Calu3 (cell line): ENCODE measurements around the gene FGGY. TPM values are rescaled to one million over a fixed set of nuclear protein-coding genes. Genes with fewer than 3 reads are reported as not detected.

Source experiments
- BruUV-seq: library from RNA; stranded (reverse); fragments of 400-500 nt; replicated peaks from 2 replicates; lab custom pipeline; 2021; lab: Mats Ljungman, UMichigan
- CTCF ChIA-PET: fragments of 300-600 bp; sonication (Branson Sonifier 250); formaldehyde crosslinking; loops from one replicate; lab custom pipeline; 2022; ENCODE audit warnings: antibody characterized with exemption; lab: Charles Lee
- DNase-seq: peaks from one replicate; pipeline ENCODE4 v3.0.0; 2022
- H3K27ac Mint-ChIP-seq: one replicate; pipeline ENCODE4 v1.8.0; 2022; ENCODE audit warnings: mixed read lengths; ENCODE audit not compliant: unreplicated experiment
- H3K27me3 Mint-ChIP-seq: one replicate; pipeline ENCODE4 v1.8.0; 2022; ENCODE audit warnings: mixed read lengths; ENCODE audit not compliant: unreplicated experiment
- H3K36me3 Mint-ChIP-seq: one replicate; pipeline ENCODE4 v1.8.0; 2022; ENCODE audit warnings: mild to moderate bottlenecking, moderate library complexity, mixed read lengths; ENCODE audit not compliant: insufficient read depth, unreplicated experiment
- H3K4me1 Mint-ChIP-seq: one replicate; pipeline ENCODE4 v1.8.0; 2022; ENCODE audit warnings: mild to moderate bottlenecking, low read depth, mixed read lengths; ENCODE audit not compliant: unreplicated experiment
- H3K4me3 Mint-ChIP-seq: one replicate; pipeline ENCODE4 v1.8.0; 2022; ENCODE audit warnings: mild to moderate bottlenecking, low read depth, moderate library complexity, mixed read lengths; ENCODE audit not compliant: unreplicated experiment
- H3K9me3 Mint-ChIP-seq: one replicate; pipeline ENCODE4 v1.8.0; 2022; ENCODE audit warnings: low read depth, mixed read lengths; ENCODE audit not compliant: unreplicated experiment
- intact Hi-C: fragments of 100-400 bp; cut with micrococcal nuclease; formaldehyde crosslinking; loops from one replicate; pipeline ENCODE4 v1.10.0; 2022; ENCODE audit not compliant: unreplicated experiment
- total RNA-seq: library from RNA; stranded (reverse); gene quantifications from 2 replicates; pipeline ENCODE4 v1.2.3, GENCODE V29; 2022
- TF ChIP-seq, protein P1 (sequence below): fragments of 200-600 bp; IDR thresholded peaks from one replicate; pipeline ENCODE4 v1.8.0; 2022; ENCODE audit warnings: antibody characterized with exemption; ENCODE audit not compliant: unreplicated experiment

The FGGY gene
- total RNA-seq, 1 experiment from 2014 or later = 11.1 TPM

DNA sequence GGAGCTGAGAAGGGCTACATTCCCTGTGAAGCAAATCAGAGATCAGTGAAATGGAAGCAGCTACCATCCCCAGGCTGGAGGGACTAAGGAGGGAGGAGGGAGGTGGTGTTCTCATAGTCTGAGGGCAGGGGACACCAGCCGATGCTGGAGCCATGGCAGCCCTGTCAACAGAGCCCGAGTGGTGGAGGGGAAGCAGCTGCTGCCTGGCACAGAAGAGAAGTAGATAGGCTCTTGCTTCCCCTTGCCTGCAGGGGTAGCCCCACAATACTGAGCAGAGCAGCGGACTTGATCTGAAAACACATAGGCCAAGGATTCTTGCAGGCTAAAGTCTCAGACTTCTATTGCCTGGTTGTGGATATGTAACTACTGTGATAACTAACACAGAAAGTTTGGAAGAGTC, 255.1 kb downstream of the FGGY start:
- no TSS peak for BruUV-seq
- no peak for DNase-seq
- Mint-ChIP-seq H3K27ac (no peak overlapping the region), H3K9me3 (no peaks in the 10 kb centered on the region), H3K4me1 (peaks cover 44% of the 10 kb centered on the region), H3K36me3 (peaks cover 5% of the 10 kb centered on the region), H3K4me3 (no peak overlapping the region), H3K27me3 (no peaks in the 10 kb centered on the region)
- CTCF ChIA-PET = interaction anchor here (0.6 to 1.0 kb wide), 2 partner anchors 46 to 126 kb away, joined by 3 to 5 read pairs; no protein-coding TSS in a partner anchor
- intact Hi-C loops = loop anchor here (10.0 kb wide), 1 partner anchor 767 kb away; the partner anchor contains the start of gene JUN
- TF ChIP-seq, protein P1, sequence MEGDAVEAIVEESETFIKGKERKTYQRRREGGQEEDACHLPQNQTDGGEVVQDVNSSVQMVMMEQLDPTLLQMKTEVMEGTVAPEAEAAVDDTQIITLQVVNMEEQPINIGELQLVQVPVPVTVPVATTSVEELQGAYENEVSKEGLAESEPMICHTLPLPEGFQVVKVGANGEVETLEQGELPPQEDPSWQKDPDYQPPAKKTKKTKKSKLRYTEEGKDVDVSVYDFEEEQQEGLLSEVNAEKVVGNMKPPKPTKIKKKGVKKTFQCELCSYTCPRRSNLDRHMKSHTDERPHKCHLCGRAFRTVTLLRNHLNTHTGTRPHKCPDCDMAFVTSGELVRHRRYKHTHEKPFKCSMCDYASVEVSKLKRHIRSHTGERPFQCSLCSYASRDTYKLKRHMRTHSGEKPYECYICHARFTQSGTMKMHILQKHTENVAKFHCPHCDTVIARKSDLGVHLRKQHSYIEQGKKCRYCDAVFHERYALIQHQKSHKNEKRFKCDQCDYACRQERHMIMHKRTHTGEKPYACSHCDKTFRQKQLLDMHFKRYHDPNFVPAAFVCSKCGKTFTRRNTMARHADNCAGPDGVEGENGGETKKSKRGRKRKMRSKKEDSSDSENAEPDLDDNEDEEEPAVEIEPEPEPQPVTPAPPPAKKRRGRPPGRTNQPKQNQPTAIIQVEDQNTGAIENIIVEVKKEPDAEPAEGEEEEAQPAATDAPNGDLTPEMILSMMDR = no peak

GRCh38 chr1:59553371-59553770, 256.5 kb downstream of the FGGY start:
- Mint-ChIP-seq H3K4me1 (peaks cover 58% of the 10 kb centered on the region), H3K36me3 (peaks cover 11% of the 10 kb centered on the region), H3K9me3 (peaks cover 6% of the 10 kb centered on the region), H3K27ac (no peak overlapping the region), H3K27me3 (no peaks in the 10 kb centered on the region), H3K4me3 (no peak overlapping the region)
- CTCF ChIA-PET = no interaction called here
- DNase-seq = no peak
- BruUV-seq = no TSS peak
- TF ChIP-seq, protein P1 = no peak
- intact Hi-C loops = loop anchor here (10.0 kb wide), 1 partner anchor 769 kb away; the partner anchor contains the start of gene JUN

- Mint-ChIP-seq H3K27me3 (no peaks in the 10 kb centered on the region), H3K4me3 (no peak overlapping the region), H3K9me3 (peaks cover 6% of the 10 kb centered on the region), H3K36me3 (peaks cover 11% of the 10 kb centered on the region), H3K27ac (no peak overlapping the region), H3K4me1 (peaks cover 61% of the 10 kb centered on the region)
- DNase-seq = no peak
- intact Hi-C loops = loop anchor here (10.0 kb wide), 1 partner anchor 769 kb away; the partner anchor contains the start of gene JUN
- CTCF ChIA-PET = no interaction called here
- TF ChIP-seq, protein P1 = no peak
- BruUV-seq = no TSS peak
Measured at GRCh38 chr1:59554011-59554663, 257.2 kb downstream of the FGGY start.

DNA sequence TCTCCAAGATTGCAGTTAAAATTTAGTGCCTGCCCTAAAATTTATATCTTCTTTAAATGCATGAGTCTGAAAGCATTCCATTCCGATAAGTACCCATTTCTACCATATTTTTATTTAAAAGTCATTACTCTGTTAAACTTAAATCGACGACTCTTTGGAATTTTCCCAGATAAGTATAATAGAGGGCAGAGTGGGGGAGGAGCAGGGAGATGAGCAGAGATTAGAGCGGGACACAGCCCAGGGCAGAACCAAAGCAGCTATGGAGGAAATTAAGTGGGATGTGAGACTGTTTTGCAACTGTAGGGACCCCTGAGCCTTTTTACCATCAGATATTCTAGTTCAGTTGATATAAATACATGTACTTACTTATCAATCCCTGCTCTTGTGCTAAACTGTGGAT, 257.9 kb downstream of the FGGY start:
- peaks cover 6% of the 10 kb centered on the region for H3K9me3 Mint-ChIP-seq
- no TSS peak for BruUV-seq

More for the DNA sequence above, 257.9 kb downstream of the FGGY start:
- intact Hi-C loops = loop anchor here (5.0 to 10.0 kb wide), 3 partner anchors 83 to 770 kb away; partner anchors contain the start of gene JUN
- TF ChIP-seq, protein P1 = no peak
- CTCF ChIA-PET = no interaction called here
- peaks cover 11% of the 10 kb centered on the region for H3K36me3 Mint-ChIP-seq
- H3K27me3 Mint-ChIP-seq = no peaks in the 10 kb centered on the region
- DNase-seq = no peak
- H3K4me3 Mint-ChIP-seq = no peak overlapping the region
- H3K27ac Mint-ChIP-seq = no peak overlapping the region
- H3K4me1 Mint-ChIP-seq = peaks cover 61% of the 10 kb centered on the region
